ENCODE results near the gene GPR32.
"Not testable (repeated sequence)": the region's sequence is repeated elsewhere in the genome, so short reads cannot be mapped to it uniquely, and the experiment has no call there.

GRCh38 chr19:50757624-50758023 lies 12.6 kb upstream of the GPR32 start:
- TF ChIP-seq CHD2 (IDR thresholded peaks at IDR 0.05; ENCODE audit: low read length); CEBPB (IDR thresholded peaks at IDR 0.05; ENCODE audit: low read depth, low read length); CTCF (IDR thresholded peaks at IDR 0.05; ENCODE audit: control extremely low read depth in 1 of 3, insufficient read depth in 1 of 3, low read depth in 1 of 3, low read length in 3 of 3); POLR2AphosphoS5 (IDR thresholded peaks at IDR 0.05; ENCODE audit: low read depth, low read length); SIX5 (IDR thresholded peaks at IDR 0.05; ENCODE audit: low read depth, low read length); CBX8 (IDR thresholded peaks at IDR 0.05; ENCODE audit: borderline replicate concordance, low read depth, low read length); TCF12 (IDR thresholded peaks at IDR 0.05; ENCODE audit: low read depth, low read length); KDM1A (IDR thresholded peaks at IDR 0.05; ENCODE audit: borderline replicate concordance, low read length): not testable (repeated sequence)
